HEK293 (cell line): ENCODE results near the gene NUP50.

ENCODE experiments used
- CTCF ChIA-PET: fragments of 350-600 bp; formaldehyde crosslinking; extraction: SDS; loops from one replicate; lab custom pipeline; 2021; ENCODE audit warnings: antibody characterized with exemption; lab: Yijun Ruan, JAX
- POLR2A ChIA-PET: fragments of 300-600 bp; formaldehyde crosslinking; extraction: SDS; loops from one replicate; lab custom pipeline; 2020; ENCODE audit warnings: antibody characterized with exemption, inconsistent platforms; lab: Yijun Ruan, JAX
- H3K27ac ChIP-seq: fragments of 200-500 bp; sonication (Bioruptor generic); 2 replicates; pipeline ENCODE4 v1.5.1; 2014; ENCODE audit warnings: low read depth, low read length, control low read depth, inconsistent platforms; ENCODE audit errors: extremely low read depth
- H3K36me3 ChIP-seq, 2 experiments: fragments of 200-500 bp in 1 of 2; sonication (Bioruptor generic) in 1 of 2; 1 replicate in 1 of 2; 2 replicates in 1 of 2; pipeline ENCODE4 v1.5.1; 2014 to 2017; ENCODE audit warnings: inconsistent platforms in 2 of 2, low read length in 2 of 2; ENCODE audit not compliant: control insufficient read depth in 2 of 2, insufficient read depth in 1 of 2
- H3K4me1 ChIP-seq: fragments of 200-500 bp; sonication (Bioruptor generic); 2 replicates; pipeline ENCODE4 v1.5.1; 2014; ENCODE audit warnings: mild to moderate bottlenecking, low read length, inconsistent platforms; ENCODE audit not compliant: control insufficient read depth, insufficient read depth
- H3K4me3 ChIP-seq: 2 replicates; pipeline ENCODE4 v1.5.1; 2011; ENCODE audit warnings: low read depth, mild to moderate bottlenecking, control low read depth, low read length, moderate library complexity
- H3K9me3 ChIP-seq: fragments of 200-500 bp; sonication (Bioruptor generic); 2 replicates; pipeline ENCODE4 v1.5.1; 2014; ENCODE audit warnings: low read depth, low read length, inconsistent platforms; ENCODE audit not compliant: control insufficient read depth, insufficient read depth
- BCL11B ChIP-seq: fragments of 450-650 bp; formaldehyde crosslinking; IDR thresholded peaks from 2 replicates; pipeline ENCODE4 v1.5.1; 2016; ENCODE audit warnings: low read depth, missing biosample characterization, missing genetic modification characterization
- GLI2 ChIP-seq: fragments of 450-650 bp; formaldehyde crosslinking; IDR thresholded peaks from 2 replicates; pipeline ENCODE4; 2017; ENCODE audit warnings: missing biosample characterization, missing genetic modification characterization, low read depth, borderline replicate concordance
- MZF1 ChIP-seq: fragments of 450-650 bp; formaldehyde crosslinking; IDR thresholded peaks from 2 replicates; pipeline ENCODE4 v1.5.1; 2017; ENCODE audit warnings: missing biosample characterization, missing genetic modification characterization, borderline replicate concordance
- PRDM10 ChIP-seq: fragments of 450-650 bp; formaldehyde crosslinking; IDR thresholded peaks from 2 replicates; pipeline ENCODE4 v1.5.1; 2016; ENCODE audit warnings: missing biosample characterization, missing genetic modification characterization
- SALL2 ChIP-seq: fragments of 450-650 bp; formaldehyde crosslinking; IDR thresholded peaks from 2 replicates; pipeline ENCODE4 v1.5.0; 2017; ENCODE audit warnings: missing biosample characterization, mild to moderate bottlenecking, missing genetic modification characterization, borderline replicate concordance
- SCRT1 ChIP-seq: fragments of 450-650 bp; formaldehyde crosslinking; IDR thresholded peaks from 2 replicates; pipeline ENCODE4 v1.5.1; 2016; ENCODE audit warnings: missing biosample characterization, missing genetic modification characterization, borderline replicate concordance
- SP2 ChIP-seq: fragments of 450-650 bp; formaldehyde crosslinking; IDR thresholded peaks from 2 replicates; pipeline ENCODE4 v1.5.1; 2016; ENCODE audit warnings: missing biosample characterization, missing genetic modification characterization
- ZNF211 ChIP-seq: fragments of 450-650 bp; formaldehyde crosslinking; IDR thresholded peaks from 2 replicates; pipeline ENCODE4 v1.5.1; 2016; ENCODE audit warnings: low read depth, missing biosample characterization, missing genetic modification characterization
- ZNF341 ChIP-seq: fragments of 450-650 bp; formaldehyde crosslinking; IDR thresholded peaks from 2 replicates; pipeline ENCODE4; 2016; ENCODE audit warnings: low read depth, missing biosample characterization, missing genetic modification characterization
- ZNF366 ChIP-seq: fragments of 450-650 bp; formaldehyde crosslinking; conservative IDR thresholded peaks from 2 replicates; pipeline ENCODE4 v1.5.1; 2016; ENCODE audit warnings: missing biosample characterization, missing genetic modification characterization
- ZNF391 ChIP-seq: fragments of 450-650 bp; formaldehyde crosslinking; IDR thresholded peaks from 2 replicates; pipeline ENCODE4 v1.5.1; 2016; ENCODE audit warnings: low read depth, missing biosample characterization, missing genetic modification characterization, borderline replicate concordance
- ZNF423 ChIP-seq: fragments of 450-650 bp; formaldehyde crosslinking; IDR thresholded peaks from 2 replicates; pipeline ENCODE4 v1.5.1; 2016; ENCODE audit warnings: missing biosample characterization, missing genetic modification characterization
- ZNF473 ChIP-seq: fragments of 450-650 bp; formaldehyde crosslinking; IDR thresholded peaks from 2 replicates; pipeline ENCODE4 v1.5.1; 2017; ENCODE audit warnings: missing biosample characterization, missing genetic modification characterization
- ZNF521 ChIP-seq: fragments of 450-650 bp; formaldehyde crosslinking; IDR thresholded peaks from 2 replicates; pipeline ENCODE4 v1.5.1; 2017; ENCODE audit warnings: missing biosample characterization, mild to moderate bottlenecking, missing genetic modification characterization
- ZNF629 ChIP-seq: fragments of 450-650 bp; formaldehyde crosslinking; IDR thresholded peaks from 2 replicates; pipeline ENCODE4 v1.5.1; 2017; ENCODE audit warnings: missing biosample characterization, missing genetic modification characterization
- ZXDB ChIP-seq: fragments of 450-650 bp; formaldehyde crosslinking; IDR thresholded peaks from 2 replicates; pipeline ENCODE4 v1.5.1; 2016; ENCODE audit warnings: missing biosample characterization, missing genetic modification characterization
- TF ChIP-seq, protein P1 (sequence below): fragments of 450-650 bp; formaldehyde crosslinking; conservative IDR thresholded peaks from 2 replicates; pipeline ENCODE4 v1.5.1; 2016; ENCODE audit warnings: low read depth, missing biosample characterization, missing genetic modification characterization
- TF ChIP-seq, protein P2 (sequence below): fragments of 450-650 bp; formaldehyde crosslinking; IDR thresholded peaks from 2 replicates; pipeline ENCODE4 v1.5.1; 2016; ENCODE audit warnings: missing biosample characterization, missing genetic modification characterization

Gene NUP50

GRCh38 chr22:45228401-45228754 is 64.7 kb downstream of the NUP50 start:
- Histone ChIP-seq H3K9me3 (no peaks in the 10 kb centered on the region), H3K4me1 (peaks cover 1% of the 10 kb centered on the region), H3K27ac (no peak overlapping the region), H3K36me3 (no peaks in the 10 kb centered on the region), H3K4me3 (no peak overlapping the region)
- no peak for TF ChIP-seq GLI2 (tag by site-specific recombination)
- CTCF ChIA-PET: no interaction called here
- POLR2A ChIA-PET: interaction anchor here (0.7 kb wide), 1 partner anchor 730 kb away, joined by 3 read pairs; no protein-coding TSS in a partner anchor

GRCh38 chr22:45229181-45229580 is 65.5 kb downstream of the NUP50 start:
- no peak overlapping the region for H3K27ac ChIP-seq
- TF ChIP-seq, protein P1, sequence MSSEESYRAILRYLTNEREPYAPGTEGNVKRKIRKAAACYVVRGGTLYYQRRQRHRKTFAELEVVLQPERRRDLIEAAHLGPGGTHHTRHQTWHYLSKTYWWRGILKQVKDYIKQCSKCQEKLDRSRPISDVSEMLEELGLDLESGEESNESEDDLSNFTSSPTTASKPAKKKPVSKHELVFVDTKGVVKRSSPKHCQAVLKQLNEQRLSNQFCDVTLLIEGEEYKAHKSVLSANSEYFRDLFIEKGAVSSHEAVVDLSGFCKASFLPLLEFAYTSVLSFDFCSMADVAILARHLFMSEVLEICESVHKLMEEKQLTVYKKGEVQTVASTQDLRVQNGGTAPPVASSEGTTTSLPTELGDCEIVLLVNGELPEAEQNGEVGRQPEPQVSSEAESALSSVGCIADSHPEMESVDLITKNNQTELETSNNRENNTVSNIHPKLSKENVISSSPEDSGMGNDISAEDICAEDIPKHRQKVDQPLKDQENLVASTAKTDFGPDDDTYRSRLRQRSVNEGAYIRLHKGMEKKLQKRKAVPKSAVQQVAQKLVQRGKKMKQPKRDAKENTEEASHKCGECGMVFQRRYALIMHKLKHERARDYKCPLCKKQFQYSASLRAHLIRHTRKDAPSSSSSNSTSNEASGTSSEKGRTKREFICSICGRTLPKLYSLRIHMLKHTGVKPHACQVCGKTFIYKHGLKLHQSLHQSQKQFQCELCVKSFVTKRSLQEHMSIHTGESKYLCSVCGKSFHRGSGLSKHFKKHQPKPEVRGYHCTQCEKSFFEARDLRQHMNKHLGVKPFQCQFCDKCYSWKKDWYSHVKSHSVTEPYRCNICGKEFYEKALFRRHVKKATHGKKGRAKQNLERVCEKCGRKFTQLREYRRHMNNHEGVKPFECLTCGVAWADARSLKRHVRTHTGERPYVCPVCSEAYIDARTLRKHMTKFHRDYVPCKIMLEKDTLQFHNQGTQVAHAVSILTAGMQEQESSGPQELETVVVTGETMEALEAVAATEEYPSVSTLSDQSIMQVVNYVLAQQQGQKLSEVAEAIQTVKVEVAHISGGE (tag by site-specific recombination): no peak
- TF ChIP-seq ZNF366 (tag by site-specific recombination) (no peak), SCRT1 (no peak), ZNF521 (tag by site-specific recombination) (no peak), ZNF423 (no peak), ZXDB (tag by site-specific recombination) (no peak), ZNF629 (tag by site-specific recombination) (no peak), MZF1 (no peak)
- no peaks in the 10 kb centered on the region for H3K9me3 ChIP-seq
- no peaks in the 10 kb centered on the region for H3K4me1 ChIP-seq
- H3K4me3 ChIP-seq: no peak overlapping the region
- CTCF ChIA-PET: interaction anchor here (0.7 kb wide), 1 partner anchor 21 kb away, joined by 3 read pairs; no protein-coding TSS in a partner anchor
- H3K36me3 ChIP-seq: peaks cover 0 to under 1% of the 10 kb centered on the region in 2 experiments; a peak in 1 of 3 replicates
- POLR2A ChIA-PET: no interaction called here

- no peak overlapping the region for H3K4me3 ChIP-seq
- H3K4me1 ChIP-seq: no peaks in the 10 kb centered on the region
- ChIA-PET CTCF (interaction anchor here (0.6 kb wide), 1 partner anchor 1173 kb away, joined by 3 read pairs; no protein-coding TSS in a partner anchor), POLR2A (interaction anchor here (0.7 kb wide), 1 partner anchor 317 kb away, joined by 3 read pairs; no protein-coding TSS in a partner anchor)
- TF ChIP-seq ZNF391 (no peak), ZNF341 (tag by site-specific recombination) (peak; percentile 77)
- H3K36me3 ChIP-seq: peaks cover 0 to 6% of the 10 kb centered on the region in 2 experiments; a peak in 1 of 3 replicates
- H3K27ac ChIP-seq: no peak overlapping the region
- no peaks in the 10 kb centered on the region for H3K9me3 ChIP-seq
These were observed 66.4 kb downstream of the NUP50 start for GRCh38 chr22:45230026-45230721.

DNA sequence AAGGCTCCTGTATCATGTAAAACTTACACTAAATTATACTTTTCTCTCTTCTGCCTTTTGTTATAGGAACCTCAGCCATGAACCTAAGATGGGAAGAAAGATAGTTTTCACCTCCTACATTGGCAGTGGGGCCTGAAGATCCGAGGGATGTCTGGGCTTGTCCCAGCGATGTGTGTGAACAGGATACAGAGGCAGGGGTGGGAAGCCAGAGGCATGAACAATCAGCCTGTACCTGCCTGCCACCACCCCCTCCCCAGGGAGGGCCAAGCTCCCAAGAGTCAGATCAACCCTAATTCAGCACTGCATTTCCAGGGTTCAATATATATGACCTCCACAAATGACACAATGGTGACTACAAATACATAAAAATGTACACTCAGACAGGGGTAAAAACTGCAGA is 67.6 kb downstream of the NUP50 start:
- ChIA-PET POLR2A (no interaction called here), CTCF (interaction anchor here (0.7 kb wide), 2 partner anchors 22 to 64 kb away, joined by 3 read pairs; no protein-coding TSS in a partner anchor)
- Histone ChIP-seq H3K36me3 (peaks cover 0 to 13% of the 10 kb centered on the region in 2 experiments; a peak in 1 of 3 replicates), H3K27ac (no peak overlapping the region), H3K9me3 (no peaks in the 10 kb centered on the region), H3K4me3 (no peak overlapping the region), H3K4me1 (no peaks in the 10 kb centered on the region)
- no peak for TF ChIP-seq SALL2 (tag by site-specific recombination)
- TF ChIP-seq ZNF211 (tag by site-specific recombination): no peak
- TF ChIP-seq, protein P2, sequence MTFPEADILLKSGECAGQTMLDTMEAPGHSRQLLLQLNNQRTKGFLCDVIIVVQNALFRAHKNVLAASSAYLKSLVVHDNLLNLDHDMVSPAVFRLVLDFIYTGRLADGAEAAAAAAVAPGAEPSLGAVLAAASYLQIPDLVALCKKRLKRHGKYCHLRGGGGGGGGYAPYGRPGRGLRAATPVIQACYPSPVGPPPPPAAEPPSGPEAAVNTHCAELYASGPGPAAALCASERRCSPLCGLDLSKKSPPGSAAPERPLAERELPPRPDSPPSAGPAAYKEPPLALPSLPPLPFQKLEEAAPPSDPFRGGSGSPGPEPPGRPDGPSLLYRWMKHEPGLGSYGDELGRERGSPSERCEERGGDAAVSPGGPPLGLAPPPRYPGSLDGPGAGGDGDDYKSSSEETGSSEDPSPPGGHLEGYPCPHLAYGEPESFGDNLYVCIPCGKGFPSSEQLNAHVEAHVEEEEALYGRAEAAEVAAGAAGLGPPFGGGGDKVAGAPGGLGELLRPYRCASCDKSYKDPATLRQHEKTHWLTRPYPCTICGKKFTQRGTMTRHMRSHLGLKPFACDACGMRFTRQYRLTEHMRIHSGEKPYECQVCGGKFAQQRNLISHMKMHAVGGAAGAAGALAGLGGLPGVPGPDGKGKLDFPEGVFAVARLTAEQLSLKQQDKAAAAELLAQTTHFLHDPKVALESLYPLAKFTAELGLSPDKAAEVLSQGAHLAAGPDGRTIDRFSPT (tag by site-specific recombination): no peak
- no peak for TF ChIP-seq BCL11B (tag by site-specific recombination)
- no peak for TF ChIP-seq ZNF473
- no peak for TF ChIP-seq SP2 (tag by site-specific recombination)
- no peak for TF ChIP-seq PRDM10 (tag by site-specific recombination)
